PC-9 (cell line): ENCODE results near the gene DNAI1. TPM values are rescaled to one million over a fixed set of nuclear protein-coding genes. Genes with fewer than 3 reads are reported as not detected.

Experiments used
- BruUV-seq: library from RNA; stranded (reverse); fragments of 400-500 nt; replicated peaks from 2 replicates; lab custom pipeline; 2021; lab: Mats Ljungman, UMichigan
- CTCF ChIA-PET: fragments of 300-600 bp; sonication (Branson Sonifier 250); formaldehyde crosslinking; loops from one replicate; lab custom pipeline; 2022; ENCODE audit warnings: antibody characterized with exemption; lab: Charles Lee
- POLR2A ChIA-PET: fragments of 300-600 bp; sonication (Branson Sonifier 250); formaldehyde crosslinking; loops from one replicate; lab custom pipeline; 2022; ENCODE audit warnings: antibody characterized with exemption; ENCODE audit not compliant: unreplicated experiment; lab: Charles Lee
- DNase-seq, 2 experiments: peaks; one replicate each; pipeline versions ENCODE4 v3.0.0 to v3.0.0-alpha.2; 2015 to 2022; ENCODE audit warnings: mixed read lengths in 1 of 2
- H2AFZ ChIP-seq: fragments of 200-600 bp; sonication (generic); 2 replicates; pipeline ENCODE4 v1.8.1; 2017; ENCODE audit warnings: antibody characterized with exemption
- H3F3A ChIP-seq: fragments of 200-600 bp; sonication (generic); 2 replicates; pipeline ENCODE4 v1.8.1; 2017; ENCODE audit warnings: antibody characterized with exemption, mild to moderate bottlenecking, low read depth; ENCODE audit not compliant: insufficient read depth
- H3K27ac ChIP-seq: fragments of 200-600 bp; sonication (generic); 2 replicates; pipeline ENCODE4 v1.6.1; 2016; ENCODE audit warnings: mixed run types
- H3K27me3 ChIP-seq: fragments of 200-600 bp; sonication (generic); 2 replicates; pipeline ENCODE4 v1.6.1; 2016; ENCODE audit warnings: low read depth, mixed run types; ENCODE audit not compliant: insufficient read depth
- H3K36me3 ChIP-seq: fragments of 200-600 bp; sonication (generic); 2 replicates; pipeline ENCODE4 v1.6.1; 2016; ENCODE audit warnings: low read depth, mixed run types
- H3K4me1 ChIP-seq: fragments of 200-600 bp; sonication (generic); replicated peaks from 2 replicates; pipeline ENCODE4 v1.6.1; 2016; ENCODE audit warnings: mixed run types; ENCODE audit not compliant: insufficient read depth
- H3K4me2 ChIP-seq: fragments of 200-600 bp; sonication (generic); 2 replicates; pipeline ENCODE4 v1.6.1; 2017; ENCODE audit warnings: mixed run types
- H3K4me3 ChIP-seq: fragments of 200-600 bp; sonication (generic); 2 replicates; pipeline ENCODE4 v1.6.1; 2016; ENCODE audit warnings: mixed run types
- H3K79me2 ChIP-seq: fragments of 200-600 bp; sonication (generic); 2 replicates; pipeline ENCODE4 v1.6.1; 2017; ENCODE audit warnings: low read depth, mixed run types
- H3K9me2 ChIP-seq: fragments of 200-600 bp; sonication (generic); 2 replicates; pipeline ENCODE4 v1.8.1; 2017; ENCODE audit warnings: mild to moderate bottlenecking; ENCODE audit not compliant: insufficient read depth
- H3K9me3 ChIP-seq: fragments of 200-600 bp; sonication (generic); 2 replicates; pipeline ENCODE4 v1.8.1; 2016; ENCODE audit warnings: low read depth; ENCODE audit not compliant: insufficient read depth
- H4K20me1 ChIP-seq: fragments of 200-600 bp; sonication (generic); 2 replicates; pipeline ENCODE4 v1.8.1; 2017; ENCODE audit not compliant: insufficient read depth
- CTCF ChIP-seq: fragments of 200-600 bp; sonication (generic); conservative IDR thresholded peaks from 2 replicates; pipeline ENCODE4 v1.6.1; 2017; ENCODE audit warnings: mixed run types, antibody characterized with exemption, mild to moderate bottlenecking, moderate library complexity
- EZH2 ChIP-seq: fragments of 200-600 bp; sonication (generic); IDR thresholded peaks from 2 replicates; pipeline ENCODE4 v1.8.0; 2017; ENCODE audit warnings: antibody characterized with exemption, low read depth
- intact Hi-C: fragments of 100-400 bp; cut with micrococcal nuclease; formaldehyde crosslinking; loops from one replicate; pipeline ENCODE4 v1.10.0; 2022; ENCODE audit not compliant: unreplicated experiment
- total RNA-seq: library from RNA; stranded (reverse); gene quantifications from 2 replicates; pipeline ENCODE4 v1.2.3, GENCODE V29; 2021

The DNAI1 gene
- total RNA-seq, 1 experiment from 2014 or later: 1.6 TPM

- H2AFZ ChIP-seq: no peak overlapping the region
- H3K9me2 ChIP-seq: no peaks in the 10 kb centered on the region
- no peaks in the 10 kb centered on the region for H3K27me3 ChIP-seq
- no peaks in the 10 kb centered on the region for H3F3A ChIP-seq
- no peaks in the 10 kb centered on the region for H3K4me1 ChIP-seq
- BruUV-seq: no TSS peak
- CTCF ChIA-PET: no interaction called here
- POLR2A ChIA-PET: no interaction called here
- H3K79me2 ChIP-seq: no peaks in the 10 kb centered on the region
- intact Hi-C loops: no loop called here
- no peaks in the 10 kb centered on the region for H3K36me3 ChIP-seq
- TF ChIP-seq CTCF: no peak
- no peak for TF ChIP-seq EZH2
- no peak overlapping the region for H3K4me3 ChIP-seq
- no peaks in the 10 kb centered on the region for H3K9me3 ChIP-seq
- H4K20me1 ChIP-seq: peaks cover 3% of the 10 kb centered on the region; the same call in 1 of the 2 replicates
- no peak overlapping the region for H3K27ac ChIP-seq
- H3K4me2 ChIP-seq: no peak overlapping the region
- DNase-seq: peak in 1 of 2 experiments; percentile 29
Observed at GRCh38 chr9:34413231-34413852, 45.3 kb upstream of the DNAI1 start.

GRCh38 chr9:34417734-34418133 is 40.9 kb upstream of the DNAI1 start:
- Histone ChIP-seq H3K36me3 (no peaks in the 10 kb centered on the region), H3K4me1 (no peaks in the 10 kb centered on the region), H3K4me3 (no peak overlapping the region), H2AFZ (no peak overlapping the region), H3K27ac (no peak overlapping the region), H3K27me3 (no peaks in the 10 kb centered on the region), H3K79me2 (no peaks in the 10 kb centered on the region), H3K9me2 (no peaks in the 10 kb centered on the region), H3F3A (no peaks in the 10 kb centered on the region), H3K9me3 (no peaks in the 10 kb centered on the region), H3K4me2 (no peak overlapping the region), H4K20me1 (no peaks in the 10 kb centered on the region; the same call in 1 of the 2 replicates)
- no TSS peak for BruUV-seq
- DNase-seq: no peak
- intact Hi-C loops: no loop called here
- no peak for TF ChIP-seq CTCF
- TF ChIP-seq EZH2: no peak
- ChIA-PET CTCF (interaction anchor here (0.6 kb wide), 1 partner anchor 28 kb away, joined by 18 read pairs; no protein-coding TSS in a partner anchor), POLR2A (interaction anchor here (0.7 kb wide), 1 partner anchor 141 kb away, joined by 21 read pairs; no protein-coding TSS in a partner anchor)

GRCh38 chr9:34419716-34420504 is 38.7 kb upstream of the DNAI1 start:
- intact Hi-C loops: no loop called here
- Histone ChIP-seq H3K9me2 (no peaks in the 10 kb centered on the region), H2AFZ (no peak overlapping the region), H4K20me1 (no peaks in the 10 kb centered on the region), H3K9me3 (no peaks in the 10 kb centered on the region), H3K36me3 (no peaks in the 10 kb centered on the region), H3K27me3 (no peaks in the 10 kb centered on the region), H3F3A (no peaks in the 10 kb centered on the region), H3K4me3 (no peak overlapping the region), H3K79me2 (no peaks in the 10 kb centered on the region), H3K4me1 (no peaks in the 10 kb centered on the region), H3K27ac (no peak overlapping the region), H3K4me2 (no peak overlapping the region)
- POLR2A ChIA-PET: no interaction called here
- CTCF ChIA-PET: no interaction called here
- no peak for TF ChIP-seq CTCF
- TF ChIP-seq EZH2: no peak
- no TSS peak for BruUV-seq
- DNase-seq: no peak
